B cell (primary cell): Measurements from ENCODE around the gene DFFA. TPM values are rescaled to one million over a fixed set of nuclear protein-coding genes. Genes with fewer than 3 reads are reported as not detected.
A peak's percentile ranks its signal among the peaks of the same experiment; 100 is the strongest.

Experiments used
- ATAC-seq: fragments of 200-7000 bp; cut with Tn5 transposase; one replicate; pipeline ENCODE4 v1.10.0; 2021; ENCODE audit warnings: low read depth, mild to moderate bottlenecking, moderate number of reproducible peaks, moderate library complexity
- CTCF ChIA-PET: fragments of 350-600 bp; sonication (Branson Sonifier 250); formaldehyde crosslinking; loops from one replicate; lab custom pipeline; 2021; ENCODE audit warnings: antibody characterized with exemption, inconsistent platforms; lab: Charles Lee
- POLR2A ChIA-PET: fragments of 350-600 bp; sonication (Branson Sonifier 250); formaldehyde crosslinking; loops from one replicate; lab custom pipeline; 2021; ENCODE audit warnings: antibody characterized with exemption; lab: Charles Lee
- DNase-seq: peaks from one replicate; pipeline ENCODE4 v3.0.0; 2013
- H2AFZ ChIP-seq: 2 replicates; pipeline ENCODE4 v1.6.1; 2012; ENCODE audit warnings: mild to moderate bottlenecking, low read depth, low read length; ENCODE audit not compliant: insufficient read depth, poor library complexity, severe bottlenecking
- H3K27ac ChIP-seq, 2 donors: 1 replicate in 1 of 2; 2 replicates in 1 of 2; pipeline ENCODE4 v1.5.1; 2012 to 2013; ENCODE audit warnings: low read length in 2 of 2, mild to moderate bottlenecking in 2 of 2, moderate library complexity in 1 of 2
- H3K27me3 ChIP-seq, 4 experiments: fragments of 200-600 bp in 1 of 4; sonication (generic) in 1 of 4; replicated peaks in 1 of 4; 1 replicate in 2 of 4; 2 replicates in 2 of 4; pipeline versions ENCODE4 v1.6.1 to v1.7.0; 2013 to 2016; ENCODE audit warnings: low read length in 3 of 4, mild to moderate bottlenecking in 2 of 4, mixed read lengths in 1 of 4, moderate library complexity in 1 of 4; ENCODE audit not compliant: insufficient read depth in 4 of 4, control insufficient read depth in 3 of 4; ENCODE audit errors: control extremely low read depth in 1 of 4
- H3K36me3 ChIP-seq, 2 experiments: replicated peaks in 1 of 2; 1 replicate in 1 of 2; 2 replicates in 1 of 2; pipeline versions ENCODE4 v1.6.1 to v1.7.1; 2013; ENCODE audit warnings: low read length in 1 of 2; ENCODE audit not compliant: insufficient read depth in 2 of 2, control insufficient read depth in 1 of 2; ENCODE audit errors: control extremely low read depth in 1 of 2, extremely low read depth in 1 of 2
- H3K4me1 ChIP-seq, 2 donors: fragments of 200-600 bp in 1 of 2; sonication (generic) in 1 of 2; 1 replicate in 1 of 2; 2 replicates in 1 of 2; pipeline versions ENCODE4 v1.5.1 to v1.6.1; 2013 to 2017; ENCODE audit warnings: low read length in 2 of 2; ENCODE audit not compliant: control insufficient read depth in 2 of 2, insufficient read depth in 2 of 2
- H3K4me2 ChIP-seq: replicated peaks from 2 replicates; pipeline ENCODE3; 2012; ENCODE audit warnings: mild to moderate bottlenecking, low read depth, low read length; ENCODE audit not compliant: poor library complexity, severe bottlenecking
- H3K4me3 ChIP-seq, 5 experiments: fragments of 200-600 bp in 1 of 5; sonication (generic) in 1 of 5; 1 replicate in 3 of 5; 2 replicates in 2 of 5; pipeline versions ENCODE4 v1.5.1 to v1.7.0; 2011 to 2016; ENCODE audit warnings: low read length in 4 of 5, mild to moderate bottlenecking in 4 of 5, low read depth in 2 of 5, control low read depth in 1 of 5, moderate library complexity in 1 of 5; ENCODE audit not compliant: insufficient read depth in 1 of 5; ENCODE audit errors: control extremely low read depth in 1 of 5, extremely low read depth in 1 of 5
- H3K79me2 ChIP-seq: fragments of 200-600 bp; sonication (generic); one replicate; pipeline ENCODE4 v1.6.0; 2016; ENCODE audit warnings: low read length; ENCODE audit not compliant: control insufficient read depth, insufficient read depth
- H3K9ac ChIP-seq: fragments of 200-600 bp; sonication (generic); 2 replicates; pipeline ENCODE4 v1.6.1; 2017; ENCODE audit warnings: mild to moderate bottlenecking, low read length, moderate library complexity
- H3K9me3 ChIP-seq, 3 donors: one replicate each; pipeline versions ENCODE4 v1.6.1 to v1.7.1; 2013; ENCODE audit warnings: low read length in 2 of 3; ENCODE audit not compliant: control insufficient read depth in 2 of 3, insufficient read depth in 1 of 3; ENCODE audit errors: control extremely low read depth in 1 of 3
- H4K20me1 ChIP-seq: 2 replicates; pipeline ENCODE4 v1.6.0; 2012; ENCODE audit warnings: mild to moderate bottlenecking, low read length; ENCODE audit not compliant: insufficient read depth, control insufficient read depth, poor library complexity, severe bottlenecking
- H3K27ac Mint-ChIP-seq: one replicate; pipeline ENCODE4 v1.8.0; 2021; ENCODE audit warnings: mixed read lengths
- H3K27me3 Mint-ChIP-seq: one replicate; pipeline ENCODE4 v1.8.0; 2021; ENCODE audit warnings: mixed read lengths
- H3K4me1 Mint-ChIP-seq: one replicate; pipeline ENCODE4 v1.8.0; 2021; ENCODE audit warnings: mixed read lengths
- H3K4me3 Mint-ChIP-seq: one replicate; pipeline ENCODE4 v1.8.0; 2021; ENCODE audit warnings: mixed read lengths
- H3K9me3 Mint-ChIP-seq: one replicate; pipeline ENCODE4 v1.8.0; 2022; ENCODE audit warnings: mixed read lengths; ENCODE audit not compliant: insufficient read depth
- EZH2 ChIP-seq: IDR thresholded peaks from 2 replicates; pipeline ENCODE4 v1.6.1; 2012; ENCODE audit warnings: borderline replicate concordance, low read depth, mild to moderate bottlenecking, moderate library complexity, low read length; ENCODE audit not compliant: insufficient read depth, poor library complexity, severe bottlenecking
- WGBS: methylation state at CpG from one replicate; pipeline ENCODE4 v1.1.5; 2013; ENCODE audit warnings: missing lambda C conversion rate; ENCODE audit not compliant: insufficient coverage; 5-methylcytosine and 5-hydroxymethylcytosine counted together
- intact Hi-C: fragments of 100-400 bp; cut with micrococcal nuclease; formaldehyde crosslinking; loops from one replicate; pipeline ENCODE4 v1.10.0; 2022
- polyA plus RNA-seq: library from polyadenylated mRNA; depleted of rRNA; stranded (reverse); fragments of >200 nt; gene quantifications from 2 replicates; pipeline ENCODE4 v1.2.3, GENCODE V29; 2012
- total RNA-seq, 2 donors: library from RNA; stranded (reverse); fragments of 120-200 nt in 1 of 2; gene quantifications; 1 replicate in 1 of 2; 2 replicates in 1 of 2; pipeline versions ENCODE4 v1.2.3 to v1.2.4, GENCODE V29; 2013 to 2022
- TF ChIP-seq, protein P1 (sequence below): fragments of 200-600 bp; IDR thresholded peaks from one replicate; pipeline ENCODE4 v1.8.0; 2022; ENCODE audit warnings: antibody characterized with exemption, mild to moderate bottlenecking

DFFA gene
- total and polyA plus RNA-seq, 2 donors (not counting 1 experiment from before 2014, with no cell fraction given), result 12.0 to 30.7 TPM

DNA sequence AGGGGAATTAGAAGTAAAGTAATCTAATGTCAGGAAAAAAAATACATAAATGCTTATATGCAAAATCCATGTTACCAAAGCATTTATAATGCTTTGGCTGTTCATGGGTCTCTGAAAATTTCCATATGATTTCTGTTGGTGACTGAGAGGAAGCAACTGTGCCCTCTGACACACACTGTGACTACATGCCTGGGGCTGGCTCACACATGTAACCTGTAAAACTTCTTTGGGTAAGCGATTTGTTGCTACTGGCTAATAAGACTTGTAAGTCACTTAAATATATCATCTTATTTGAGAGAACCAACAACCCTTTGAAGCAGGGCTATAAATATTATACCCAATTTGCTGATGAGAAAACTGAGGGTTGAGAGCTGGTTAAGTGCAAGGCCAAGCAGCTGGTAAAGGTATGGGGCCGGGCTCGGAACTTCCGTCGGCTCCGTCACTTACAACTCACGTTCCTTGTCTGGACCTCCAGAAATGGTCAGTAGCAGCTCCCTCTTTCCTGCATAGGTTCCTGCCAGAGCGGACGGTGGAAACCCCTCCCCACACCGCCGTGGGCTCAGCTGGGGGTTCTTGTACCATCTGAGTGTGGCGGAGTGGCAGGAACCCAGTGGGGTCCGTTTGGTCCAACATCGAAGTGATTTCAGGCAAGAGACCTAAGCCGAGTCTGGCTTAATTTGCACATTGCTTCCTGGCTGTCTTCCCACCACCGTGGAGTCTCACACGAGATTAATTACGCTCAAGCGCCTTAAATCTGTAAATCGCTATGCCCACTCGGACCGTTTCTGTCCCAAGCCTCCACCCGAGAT lies 714 bp downstream of the DFFA start:
- H4K20me1 ChIP-seq, result no peaks in the 10 kb centered on the region
- intact Hi-C loops, result loop anchor here (1.0 to 10.0 kb wide), 4 partner anchors 41 to 1333 kb away; partner anchors contain the start of genes CENPS, CLCN6, LZIC and MTHFR
- ChIA-PET CTCF (interaction anchor here (1.3 to 3.4 kb wide), 3 partner anchors 21 to 41 kb away, joined by 3 to 14 read pairs (median 3); partner anchors contain the start of gene CENPS), POLR2A (no interaction called here)
- H2AFZ ChIP-seq, result peak overlapping the region; percentile 94
- H3K4me3 Mint-ChIP-seq, result peak overlapping the region; percentile 87
- peak overlapping the region; percentile 88 for H3K4me2 ChIP-seq
- no peak for TF ChIP-seq EZH2
- TF ChIP-seq, protein P1, sequence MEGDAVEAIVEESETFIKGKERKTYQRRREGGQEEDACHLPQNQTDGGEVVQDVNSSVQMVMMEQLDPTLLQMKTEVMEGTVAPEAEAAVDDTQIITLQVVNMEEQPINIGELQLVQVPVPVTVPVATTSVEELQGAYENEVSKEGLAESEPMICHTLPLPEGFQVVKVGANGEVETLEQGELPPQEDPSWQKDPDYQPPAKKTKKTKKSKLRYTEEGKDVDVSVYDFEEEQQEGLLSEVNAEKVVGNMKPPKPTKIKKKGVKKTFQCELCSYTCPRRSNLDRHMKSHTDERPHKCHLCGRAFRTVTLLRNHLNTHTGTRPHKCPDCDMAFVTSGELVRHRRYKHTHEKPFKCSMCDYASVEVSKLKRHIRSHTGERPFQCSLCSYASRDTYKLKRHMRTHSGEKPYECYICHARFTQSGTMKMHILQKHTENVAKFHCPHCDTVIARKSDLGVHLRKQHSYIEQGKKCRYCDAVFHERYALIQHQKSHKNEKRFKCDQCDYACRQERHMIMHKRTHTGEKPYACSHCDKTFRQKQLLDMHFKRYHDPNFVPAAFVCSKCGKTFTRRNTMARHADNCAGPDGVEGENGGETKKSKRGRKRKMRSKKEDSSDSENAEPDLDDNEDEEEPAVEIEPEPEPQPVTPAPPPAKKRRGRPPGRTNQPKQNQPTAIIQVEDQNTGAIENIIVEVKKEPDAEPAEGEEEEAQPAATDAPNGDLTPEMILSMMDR, result no peak
- WGBS, result 27% methylated on average over 21 of the region's 23 CpGs
- H3K79me2 ChIP-seq, result peaks cover 31% of the 10 kb centered on the region
- H3K27me3 ChIP-seq, result no peaks in the 10 kb centered on the region
- H3K4me1 ChIP-seq, result peaks cover 34 to 44% of the 10 kb centered on the region in 2 donors
- peaks cover 3 to 15% of the 10 kb centered on the region in 2 experiments for H3K36me3 ChIP-seq
- peaks cover 0 to 7% (median 0%) of the 10 kb centered on the region in 3 donors for H3K9me3 ChIP-seq
- DNase-seq, result no peak
- peak overlapping the region; percentile 74 for H3K9ac ChIP-seq
- ATAC-seq, result no peak
- H3K27ac Mint-ChIP-seq, result peak overlapping the region; percentile 88
- peaks cover 44% of the 10 kb centered on the region for H3K4me1 Mint-ChIP-seq
- H3K9me3 Mint-ChIP-seq, result no peaks in the 10 kb centered on the region
- H3K27ac ChIP-seq, result peak overlapping the region; percentile 19 to 74
- H3K27me3 Mint-ChIP-seq, result no peaks in the 10 kb centered on the region
- H3K4me3 ChIP-seq, result peak overlapping the region; percentile 58 to 84 (median 80)

DNA sequence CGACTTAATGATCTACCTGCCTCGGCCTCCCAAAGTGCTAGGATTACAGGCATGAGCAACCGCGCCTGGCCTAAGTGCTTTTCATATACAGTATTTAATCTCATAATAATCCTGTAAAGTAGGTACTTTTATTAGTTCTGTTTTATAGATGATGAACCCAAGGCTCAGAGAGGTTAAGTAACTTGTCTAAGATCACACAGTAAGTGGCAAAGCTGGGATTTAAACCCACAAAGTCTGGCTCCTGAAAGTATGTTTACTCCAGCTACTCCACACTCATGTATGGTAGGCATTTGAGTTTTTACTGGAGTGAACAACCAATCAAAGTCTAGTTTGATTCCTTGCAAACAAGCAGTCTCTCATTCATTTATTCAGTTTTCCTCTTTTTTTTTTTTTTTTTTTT lies 2.3 kb downstream of the DFFA start:
- H3K4me3 ChIP-seq, result no peak overlapping the region
- no peak overlapping the region for H3K9ac ChIP-seq
- Mint-ChIP-seq H3K27me3 (no peaks in the 10 kb centered on the region), H3K4me3 (no peak overlapping the region), H3K9me3 (no peaks in the 10 kb centered on the region), H3K4me1 (peaks cover 30% of the 10 kb centered on the region), H3K27ac (no peak overlapping the region)
- peaks cover 3 to 20% of the 10 kb centered on the region in 2 experiments for H3K36me3 ChIP-seq
- TF ChIP-seq EZH2, result no peak
- TF ChIP-seq, protein P1, result no peak
- no peak overlapping the region for H3K4me2 ChIP-seq
- DNase-seq, result no peak
- intact Hi-C loops, result loop anchor here (5.0 to 10.0 kb wide), 3 partner anchors 528 to 1335 kb away; partner anchors contain the start of genes CLCN6, LZIC, MTHFR and NMNAT1
- peaks cover 16% of the 10 kb centered on the region for H3K79me2 ChIP-seq
- H2AFZ ChIP-seq, result no peak overlapping the region
- no peak overlapping the region for H3K27ac ChIP-seq
- H3K9me3 ChIP-seq, result peaks cover 0 to 7% (median 0%) of the 10 kb centered on the region in 3 donors
- no peaks in the 10 kb centered on the region for H3K27me3 ChIP-seq
- ATAC-seq, result no peak
- H4K20me1 ChIP-seq, result no peaks in the 10 kb centered on the region
- H3K4me1 ChIP-seq, result peaks cover 24 to 31% of the 10 kb centered on the region in 2 donors
- 100% methylated on average over 1 of the region's 4 CpGs for WGBS
- ChIA-PET CTCF (interaction anchor here (1.3 to 3.4 kb wide), 2 partner anchors 23 to 25 kb away, joined by 3 to 14 read pairs; no protein-coding TSS in a partner anchor), POLR2A (no interaction called here)
